Ishikawa (cell line): Measurements from ENCODE around the gene ACVR1.

ENCODE experiments used
- CEBPB ChIP-seq: IDR thresholded peaks from 2 replicates; pipeline ENCODE4 v1.6.1; 2012
- CREB1 ChIP-seq: IDR thresholded peaks from 2 replicates; pipeline ENCODE4 v1.6.1; 2012; ENCODE audit warnings: low read depth
- EGR1 ChIP-seq: IDR thresholded peaks from 2 replicates; pipeline ENCODE4 v1.6.1; 2012
- EP300 ChIP-seq: IDR thresholded peaks from 2 replicates; pipeline ENCODE4 v1.6.1; 2012; ENCODE audit warnings: borderline replicate concordance
- FOXM1 ChIP-seq: IDR thresholded peaks from 2 replicates; pipeline ENCODE4 v1.6.1; 2012; ENCODE audit warnings: low read depth, borderline replicate concordance
- MAX ChIP-seq: IDR thresholded peaks from 2 replicates; pipeline ENCODE4 v1.6.1; 2012
- NFIC ChIP-seq: IDR thresholded peaks from 2 replicates; pipeline ENCODE4 v1.6.1; 2012
- RAD21 ChIP-seq: IDR thresholded peaks from 2 replicates; pipeline ENCODE4 v1.6.1; 2012; ENCODE audit warnings: low read depth
- REST ChIP-seq: IDR thresholded peaks from 2 replicates; pipeline ENCODE4 v1.6.1; 2012; ENCODE audit warnings: low read depth, mild to moderate bottlenecking
- TAF1 ChIP-seq: IDR thresholded peaks from 2 replicates; pipeline ENCODE4 v1.6.1; 2012; ENCODE audit warnings: low read depth, mild to moderate bottlenecking
- TCF12 ChIP-seq: IDR thresholded peaks from 2 replicates; pipeline ENCODE4 v1.6.1; 2012; ENCODE audit warnings: low read depth
- TEAD4 ChIP-seq: IDR thresholded peaks from 2 replicates; pipeline ENCODE4 v1.6.1; 2012
- USF1 ChIP-seq: IDR thresholded peaks from 2 replicates; pipeline ENCODE4 v1.6.1; 2012
- YY1 ChIP-seq: IDR thresholded peaks from 2 replicates; pipeline ENCODE4 v1.6.1; 2012; ENCODE audit warnings: low read depth
- ZBTB7A ChIP-seq: IDR thresholded peaks from 2 replicates; pipeline ENCODE4 v1.6.1; 2012; ENCODE audit warnings: low read depth

Gene ACVR1

GRCh38 chr2:157809212-157809611 is 66.9 kb downstream of the ACVR1 start:
- TF ChIP-seq FOXM1: no peak
- TF ChIP-seq ZBTB7A: no peak
- no peak for TF ChIP-seq MAX
- TF ChIP-seq TEAD4: no peak
- TF ChIP-seq EGR1: no peak
- no peak for TF ChIP-seq CEBPB
- TF ChIP-seq CREB1: no peak
- no peak for TF ChIP-seq USF1
- TF ChIP-seq YY1: no peak
- no peak for TF ChIP-seq TCF12

- no peak for TF ChIP-seq YY1
- TF ChIP-seq TCF12: no peak
- no peak for TF ChIP-seq REST
- no peak for TF ChIP-seq NFIC
- TF ChIP-seq MAX: no peak
- no peak for TF ChIP-seq CEBPB
- TF ChIP-seq TAF1: no peak
- TF ChIP-seq RAD21: no peak
- no peak for TF ChIP-seq EP300
These were observed 67.7 kb downstream of the ACVR1 start for GRCh38 chr2:157808421-157808820.

- TF ChIP-seq RAD21 (no peak), NFIC (no peak), EP300 (no peak), CEBPB (no peak), YY1 (no peak), MAX (no peak), FOXM1 (no peak), TAF1 (no peak), USF1 (no peak), REST (no peak), CREB1 (no peak), TEAD4 (no peak), EGR1 (no peak), TCF12 (no peak), ZBTB7A (no peak)
These were observed 69.6 kb downstream of the ACVR1 start for GRCh38 chr2:157806426-157807077.

- TF ChIP-seq CEBPB: no peak
- no peak for TF ChIP-seq EP300
- no peak for TF ChIP-seq YY1
- TF ChIP-seq TAF1: no peak
These were observed 70.6 kb downstream of the ACVR1 start for GRCh38 chr2:157805519-157805918.

GRCh38 chr2:157804355-157804754 is 71.8 kb downstream of the ACVR1 start:
- no peak for TF ChIP-seq RAD21

GRCh38 chr2:157803952-157804351 is 72.2 kb downstream of the ACVR1 start:
- no peak for TF ChIP-seq CREB1
- TF ChIP-seq ZBTB7A: no peak
- TF ChIP-seq NFIC: no peak
- TF ChIP-seq RAD21: no peak
- no peak for TF ChIP-seq USF1
